Cardiac ventricle fibroblast (primary cell): ENCODE measurements around the gene BTD. TPM values are rescaled to one million over a fixed set of nuclear protein-coding genes. Genes with fewer than 3 reads are reported as not detected.

Source experiments
- total RNA-seq: library from RNA; depleted of rRNA; stranded (reverse); fragments of >200 nt; gene quantifications from 2 replicates; pipeline ENCODE4 v1.2.3, GENCODE V29; 2015

BTD gene
- 25.8 and 29.4 TPM in 2 replicates for total RNA-seq

GRCh38 chr3:15601399-15602145 is at the start of gene BTD, which contains the start of gene HACL1:
TSS of gene BTD (plus strand) at chr3:15601745. CDS start at chr3:15635440, 33,695 bp downstream.
TSS of gene HACL1 (minus strand) at chr3:15601569. CDS start at chr3:15601463, 106 bp downstream.

Other genes starting within 250 kb of the BTD start
- 9.5 and 17.8 TPM in 2 replicates for gene METTL6, start 174.2 kb upstream of the BTD start, total RNA-seq
- gene EAF1, start 174.1 kb upstream of the BTD start, total RNA-seq, result 13.6 and 14.9 TPM in 2 replicates
- 0.93 and 1.6 TPM in 2 replicates for gene COLQ, start 80.0 kb upstream of the BTD start, total RNA-seq
- gene HACL1, start 176 bp upstream of the BTD start, total RNA-seq, result 12.2 and 13.7 TPM in 2 replicates
- gene ANKRD28, start 196.2 kb downstream of the BTD start, total RNA-seq, result 38.2 and 49.0 TPM in 2 replicates